Bronchial epithelial cell (primary cell): ENCODE measurements around the gene CRIP3. TPM values are rescaled to one million over a fixed set of nuclear protein-coding genes. Genes with fewer than 3 reads are reported as not detected.

Source experiments
- DNase-seq: peaks from one replicate; pipeline ENCODE4 v3.0.0-alpha.2; 2010; ENCODE audit warnings: low read depth
- FAIRE-seq: peaks from 2 replicates; lab custom pipeline; 2011; peaks lifted over from hg19 to GRCh38; lab: Jason Lieb, UNC
- H3K27me3 ChIP-seq: 2 replicates; pipeline ENCODE4 v1.5.1; 2011; ENCODE audit warnings: low read length; ENCODE audit not compliant: control insufficient read depth, insufficient read depth
- H3K36me3 ChIP-seq: 2 replicates; pipeline ENCODE4 v1.5.1; 2011; ENCODE audit warnings: low read length; ENCODE audit not compliant: control insufficient read depth, insufficient read depth
- H3K4me3 ChIP-seq: 2 replicates; pipeline ENCODE4 v1.5.1; 2011; ENCODE audit warnings: mild to moderate bottlenecking, low read depth, low read length, control low read depth
- total RNA-seq: library from RNA; depleted of rRNA; stranded (reverse); fragments of >200 nt; gene quantifications from 2 replicates; pipeline ENCODE4 v1.2.1, GENCODE V29; 2014
- TF ChIP-seq, protein P1 (sequence below): IDR thresholded peaks from 2 replicates; pipeline ENCODE4 v1.5.1; 2011; ENCODE audit warnings: mild to moderate bottlenecking, moderate library complexity, low read length, control low read depth, inconsistent platforms; ENCODE audit not compliant: insufficient read depth, severe bottlenecking

CRIP3 gene
- total RNA-seq, 1 donor from 2014 or later: not detected

DNA sequence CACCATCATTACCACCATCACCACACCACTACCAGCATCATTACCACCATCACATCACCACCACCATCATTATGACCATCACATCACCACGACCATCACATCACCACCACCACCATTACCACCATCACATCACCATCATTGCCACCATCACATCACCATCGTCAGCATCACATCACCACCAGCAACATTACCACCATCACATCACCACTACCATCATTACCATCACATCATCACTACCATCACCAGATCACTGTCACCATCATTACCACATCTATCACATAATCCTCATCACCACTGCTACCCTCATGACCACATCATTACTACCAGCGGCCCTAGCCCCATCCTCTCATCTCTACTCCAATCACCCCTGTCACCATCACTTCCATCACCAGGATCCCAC, 14.1 kb downstream of the CRIP3 start:
- DNase-seq (no peak), FAIRE-seq (no peak)
- TF ChIP-seq, protein P1, sequence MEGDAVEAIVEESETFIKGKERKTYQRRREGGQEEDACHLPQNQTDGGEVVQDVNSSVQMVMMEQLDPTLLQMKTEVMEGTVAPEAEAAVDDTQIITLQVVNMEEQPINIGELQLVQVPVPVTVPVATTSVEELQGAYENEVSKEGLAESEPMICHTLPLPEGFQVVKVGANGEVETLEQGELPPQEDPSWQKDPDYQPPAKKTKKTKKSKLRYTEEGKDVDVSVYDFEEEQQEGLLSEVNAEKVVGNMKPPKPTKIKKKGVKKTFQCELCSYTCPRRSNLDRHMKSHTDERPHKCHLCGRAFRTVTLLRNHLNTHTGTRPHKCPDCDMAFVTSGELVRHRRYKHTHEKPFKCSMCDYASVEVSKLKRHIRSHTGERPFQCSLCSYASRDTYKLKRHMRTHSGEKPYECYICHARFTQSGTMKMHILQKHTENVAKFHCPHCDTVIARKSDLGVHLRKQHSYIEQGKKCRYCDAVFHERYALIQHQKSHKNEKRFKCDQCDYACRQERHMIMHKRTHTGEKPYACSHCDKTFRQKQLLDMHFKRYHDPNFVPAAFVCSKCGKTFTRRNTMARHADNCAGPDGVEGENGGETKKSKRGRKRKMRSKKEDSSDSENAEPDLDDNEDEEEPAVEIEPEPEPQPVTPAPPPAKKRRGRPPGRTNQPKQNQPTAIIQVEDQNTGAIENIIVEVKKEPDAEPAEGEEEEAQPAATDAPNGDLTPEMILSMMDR: no peak
- H3K4me3 ChIP-seq: no peak overlapping the region
- no peaks in the 10 kb centered on the region for H3K36me3 ChIP-seq
- H3K27me3 ChIP-seq: no peaks in the 10 kb centered on the region

DNA sequence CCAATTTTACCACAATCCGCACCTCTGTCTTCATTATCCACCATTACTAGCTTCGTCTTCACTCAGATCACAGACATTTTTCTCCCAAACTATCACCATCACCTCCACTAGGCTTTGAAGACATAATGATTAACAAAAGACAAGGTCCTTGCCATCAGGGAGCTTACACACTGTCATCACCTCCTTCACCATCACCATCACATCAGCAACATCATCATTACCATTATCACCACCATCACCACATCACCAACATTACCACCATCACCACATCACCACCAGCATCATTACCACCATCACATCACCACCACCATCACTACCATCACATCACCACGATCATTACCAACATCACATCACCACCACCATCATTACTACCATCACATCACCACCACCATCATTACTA, 14.9 kb downstream of the CRIP3 start:
- Histone ChIP-seq H3K4me3 (no peak overlapping the region), H3K27me3 (no peaks in the 10 kb centered on the region), H3K36me3 (no peaks in the 10 kb centered on the region)
- TF ChIP-seq, protein P1: no peak
- FAIRE-seq: no peak
- no peak for DNase-seq

DNA sequence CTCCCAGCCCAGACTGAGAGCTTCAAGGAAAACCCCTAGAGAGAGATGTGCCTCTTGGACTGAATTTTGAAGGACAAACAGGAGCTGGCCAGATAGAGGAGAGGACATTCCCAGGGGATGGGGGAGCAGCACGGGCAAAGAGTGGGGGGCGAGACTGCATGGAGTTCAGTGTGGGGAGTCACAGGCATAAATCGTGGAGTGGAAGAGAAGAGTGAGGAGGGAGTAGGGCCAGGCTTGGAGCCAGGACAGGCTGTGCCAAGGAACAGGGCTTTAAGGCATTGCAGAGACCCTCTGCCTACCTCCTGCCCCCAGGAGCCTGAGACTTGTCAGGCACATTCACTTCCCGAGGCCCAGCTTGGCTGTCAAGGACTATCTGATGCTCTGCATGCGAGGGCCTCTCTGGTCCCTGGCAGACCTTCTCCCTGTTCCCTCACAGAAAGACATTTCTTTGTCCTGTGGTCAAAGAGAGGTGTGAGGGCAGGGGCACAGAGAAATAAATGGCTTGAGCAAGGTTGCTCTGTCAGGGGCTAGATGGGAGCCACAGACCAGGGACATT, 15.8 kb downstream of the CRIP3 start:
- Histone ChIP-seq H3K36me3 (no peaks in the 10 kb centered on the region), H3K27me3 (no peaks in the 10 kb centered on the region), H3K4me3 (no peak overlapping the region)
- no peak for FAIRE-seq
- TF ChIP-seq, protein P1: no peak
- no peak for DNase-seq

DNA sequence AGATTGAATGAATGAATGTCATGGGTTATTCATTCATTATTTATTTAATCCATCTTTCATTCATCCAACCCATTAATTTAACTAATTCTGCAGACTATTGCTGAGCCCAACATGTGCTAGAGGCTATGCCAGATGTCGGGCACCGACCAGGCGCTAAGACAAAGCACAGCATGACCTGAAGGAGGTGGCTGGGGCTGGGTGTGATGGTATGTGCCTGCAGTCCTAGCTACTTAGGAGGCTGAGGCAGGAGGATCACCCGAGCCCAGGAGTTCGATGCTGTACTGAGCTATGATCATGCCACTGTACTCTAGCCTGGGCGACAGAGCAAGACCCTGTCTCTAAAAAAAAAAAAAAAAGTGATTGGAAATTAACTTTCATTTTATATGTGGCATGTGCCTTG, 16.3 kb downstream of the CRIP3 start:
- TF ChIP-seq, protein P1: no peak
- no peak overlapping the region for H3K4me3 ChIP-seq
- no peaks in the 10 kb centered on the region for H3K36me3 ChIP-seq
- peaks cover 1% of the 10 kb centered on the region for H3K27me3 ChIP-seq
- FAIRE-seq: no peak
- no peak for DNase-seq

DNA sequence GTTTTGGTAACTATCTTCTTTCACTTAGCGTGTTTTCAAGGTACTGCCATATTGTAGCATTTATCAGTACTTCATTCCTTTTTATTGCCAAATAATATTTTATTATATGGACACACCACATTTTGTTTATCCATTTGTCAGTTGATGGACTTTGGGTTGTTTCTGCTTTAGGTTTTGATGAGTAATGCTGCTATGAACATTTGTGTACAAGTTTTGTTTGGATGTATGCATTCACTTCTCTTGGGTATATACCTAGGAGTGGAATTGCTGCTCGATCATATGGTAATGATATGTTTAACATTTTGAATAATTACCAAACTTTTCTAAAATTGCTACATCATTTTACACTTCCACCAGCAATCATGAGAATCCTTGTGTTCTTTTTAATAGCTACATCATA, 16.9 kb downstream of the CRIP3 start:
- Histone ChIP-seq H3K27me3 (peaks cover 6% of the 10 kb centered on the region), H3K36me3 (no peaks in the 10 kb centered on the region), H3K4me3 (no peak overlapping the region)
- FAIRE-seq (no peak), DNase-seq (no peak)
- TF ChIP-seq, protein P1: no peak

DNA sequence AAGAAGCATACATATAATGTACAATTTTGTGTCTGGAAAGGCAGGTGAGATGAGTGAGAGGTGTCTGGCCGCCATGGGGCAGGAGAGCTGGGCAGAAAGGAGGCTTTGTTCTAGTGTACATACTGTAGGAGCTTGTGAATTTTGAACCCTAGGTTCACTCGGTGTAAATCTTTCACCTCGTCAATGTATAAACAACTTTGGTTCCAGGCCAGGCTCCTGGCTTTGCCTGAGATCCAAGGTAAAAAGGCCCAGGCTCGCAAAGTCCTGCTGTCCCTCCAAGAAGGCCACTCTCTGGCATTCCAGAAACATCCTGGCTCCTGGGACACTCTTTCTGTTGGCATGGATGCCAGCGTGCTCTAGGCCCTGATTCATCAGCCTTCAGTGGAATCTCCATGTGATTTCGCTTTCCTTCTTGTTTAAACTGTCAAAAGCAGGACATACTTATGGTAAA, 17.7 kb downstream of the CRIP3 start:
- Histone ChIP-seq H3K27me3 (peaks cover 11% of the 10 kb centered on the region), H3K4me3 (no peak overlapping the region), H3K36me3 (no peaks in the 10 kb centered on the region)
- TF ChIP-seq, protein P1: no peak
- FAIRE-seq (no peak), DNase-seq (no peak)
